ENCODE measurements around the gene ZNF618.

Gene ZNF618

GRCh38 chr9:114061292-114061691 is 185.2 kb downstream of the ZNF618 start:
- no peak for FAIRE-seq

DNA sequence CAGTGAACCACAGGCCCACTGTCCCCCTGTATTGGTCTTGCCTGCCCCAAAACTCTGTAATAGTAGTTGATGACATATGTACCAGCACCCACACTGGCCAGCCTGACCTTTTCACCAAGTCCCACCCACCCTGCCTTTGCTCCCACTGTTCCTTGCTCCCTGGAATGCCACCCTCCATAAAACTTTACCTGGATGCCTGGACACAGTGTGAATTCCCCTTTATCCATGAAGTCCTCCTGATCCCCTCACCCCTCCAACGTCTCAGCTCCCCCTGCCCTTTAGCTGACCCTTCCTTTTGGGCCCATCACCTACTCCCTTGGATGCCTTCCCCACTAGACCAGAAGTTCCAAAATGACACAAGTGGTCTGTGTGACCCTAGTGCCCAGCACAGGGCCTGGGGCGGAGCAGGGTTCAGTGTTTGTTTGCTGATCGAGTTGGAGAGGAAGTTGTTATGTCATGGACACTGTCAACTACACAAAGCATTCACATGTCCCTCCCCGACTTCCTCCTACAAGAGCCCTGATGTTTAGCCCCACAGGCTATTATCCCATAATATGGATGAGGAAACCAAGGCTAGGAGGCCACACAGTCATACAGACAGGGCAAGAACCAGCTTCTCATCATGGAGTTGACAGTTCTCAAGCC is 185.8 kb downstream of the ZNF618 start:
- FAIRE-seq, result no peak

DNA sequence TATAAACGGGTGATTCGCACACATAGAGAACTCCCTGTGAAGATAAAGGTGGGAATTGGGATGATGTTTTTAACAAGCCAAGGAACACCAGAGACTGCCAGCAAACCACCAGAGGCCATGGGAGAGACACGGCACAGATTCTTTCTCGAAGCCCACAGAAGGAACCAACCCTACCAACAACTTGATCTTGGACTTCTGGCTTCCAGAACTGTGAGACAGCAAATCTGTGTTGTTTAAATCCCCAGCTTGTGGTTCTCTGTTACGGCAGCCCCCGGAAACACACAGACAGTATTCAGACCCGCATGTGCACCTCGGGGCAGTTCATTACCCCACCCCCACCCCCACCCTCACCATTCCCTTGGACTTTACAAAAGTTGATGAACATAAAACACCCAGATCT is 189.2 kb downstream of the ZNF618 start:
- no peak for FAIRE-seq

- no peak for FAIRE-seq
Observed at GRCh38 chr9:114069476-114070187, 193.5 kb downstream of the ZNF618 start.

GRCh38 chr9:114070188-114071103 is 194.3 kb downstream of the ZNF618 start:
- FAIRE-seq, result no peak

DNA sequence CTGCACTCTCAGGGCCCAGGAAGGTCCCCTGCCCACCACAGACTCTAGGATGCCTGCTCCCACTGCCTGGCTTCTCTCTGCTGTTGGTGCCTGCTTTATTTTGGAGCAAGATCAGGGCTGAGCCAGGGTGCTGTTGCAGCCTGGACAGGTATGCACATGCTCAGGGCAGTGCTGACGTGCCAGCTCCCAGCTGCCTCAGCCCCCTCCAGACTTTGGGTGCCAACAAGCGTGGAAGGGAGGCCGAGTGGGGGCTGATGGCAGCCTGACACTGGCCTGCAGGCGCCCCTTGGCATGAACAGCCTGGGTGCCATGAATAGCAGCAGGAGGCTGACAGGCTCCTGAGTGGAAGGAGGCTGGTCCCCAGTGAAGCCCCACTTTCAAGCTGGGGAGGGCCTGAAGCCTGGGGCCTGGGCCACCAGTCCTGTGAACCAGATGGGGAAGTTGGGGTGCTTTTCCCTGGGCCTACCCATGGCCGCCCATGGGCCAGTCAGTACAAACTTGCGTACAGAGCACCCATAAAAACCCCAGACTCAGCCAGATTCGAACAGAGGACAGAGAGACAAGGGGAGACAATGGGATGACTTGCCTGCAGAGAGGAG is 195.2 kb downstream of the ZNF618 start:
- no peak for FAIRE-seq

- no peak for FAIRE-seq
Observed at GRCh38 chr9:114072184-114073140, 196.4 kb downstream of the ZNF618 start.

GRCh38 chr9:114075602-114076001 is 199.5 kb downstream of the ZNF618 start:
- no peak for FAIRE-seq

GRCh38 chr9:114076237-114077161 is 200.4 kb downstream of the ZNF618 start:
- no peak for FAIRE-seq

GRCh38 chr9:114077162-114077837 is 201.2 kb downstream of the ZNF618 start:
- no peak for FAIRE-seq

GRCh38 chr9:114078021-114078780 is 202.1 kb downstream of the ZNF618 start, which contains the start of gene AMBP:
AMBP (minus strand) TSS chr9:114078300; CDS start chr9:114078209, 91 bp downstream.
- FAIRE-seq, result no peak

GRCh38 chr9:114078781-114079156 is 202.7 kb downstream of the ZNF618 start:
- FAIRE-seq, result no peak

DNA sequence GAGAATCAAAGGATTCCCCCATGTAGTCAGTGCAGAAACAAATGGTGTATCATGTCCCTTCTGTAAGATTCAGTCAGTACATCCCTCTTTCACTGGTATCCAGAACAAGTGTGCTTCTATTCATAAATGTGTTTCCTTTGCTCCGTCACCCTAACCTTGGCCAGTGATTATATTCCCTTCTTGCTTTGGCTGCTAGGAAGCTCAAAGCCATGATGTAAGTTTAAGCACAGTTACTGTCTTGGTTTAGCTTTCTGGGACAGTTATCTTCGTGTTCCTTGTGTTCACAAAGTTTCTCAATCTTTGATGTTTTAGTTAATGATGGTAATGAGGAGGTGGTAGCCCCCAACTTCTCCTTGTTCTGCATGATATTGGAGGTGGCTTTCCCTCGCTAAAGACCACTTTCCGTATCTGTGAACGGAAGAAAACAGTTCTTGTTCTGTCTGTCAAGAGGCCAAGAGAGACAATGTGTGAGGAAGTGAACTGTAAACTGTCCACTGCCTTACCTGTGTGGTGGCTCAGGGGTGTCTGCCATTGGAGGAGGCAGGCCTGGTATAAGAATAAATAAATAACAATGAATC is 204.2 kb downstream of the ZNF618 start:
- FAIRE-seq, result no peak

GRCh38 chr9:114080773-114081440 is 204.8 kb downstream of the ZNF618 start:
- no peak for FAIRE-seq

- FAIRE-seq, result no peak
Observed at GRCh38 chr9:114081441-114082016, 205.4 kb downstream of the ZNF618 start.

DNA sequence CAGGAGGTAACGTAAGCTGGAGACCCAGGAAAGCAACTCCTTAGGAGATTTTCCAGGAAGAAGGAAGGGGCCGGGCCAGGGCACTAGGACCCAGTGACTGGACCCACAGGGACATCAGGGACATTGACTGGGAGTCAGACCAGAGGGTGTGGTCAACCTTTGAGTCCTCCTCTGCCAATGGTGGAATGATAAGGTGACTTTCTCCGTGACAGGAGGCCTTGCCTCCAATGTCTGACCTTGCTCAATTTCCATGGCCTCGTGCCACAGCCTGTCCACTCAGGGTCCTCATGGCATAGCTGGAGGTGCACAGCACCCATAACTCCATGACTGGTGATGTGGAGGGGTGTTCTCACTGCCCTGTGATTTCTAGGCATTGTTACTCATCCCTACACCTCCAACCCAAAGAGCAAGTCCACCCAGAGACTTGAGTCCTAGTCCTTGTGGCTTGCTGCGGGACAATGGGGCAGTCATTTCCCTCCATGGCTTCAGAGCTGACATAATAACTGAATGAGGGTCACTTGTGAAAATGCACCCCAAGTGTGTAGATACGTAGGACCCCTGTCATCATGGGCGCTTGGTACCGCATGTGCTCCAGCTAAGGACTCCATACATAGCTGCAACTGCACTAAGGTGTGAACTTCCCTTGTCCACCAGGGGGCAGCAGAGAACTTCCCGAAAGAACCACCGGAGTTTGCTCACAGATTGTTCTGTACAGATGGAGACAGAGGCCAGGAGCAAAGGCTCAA is 206.1 kb downstream of the ZNF618 start:
- FAIRE-seq, result no peak

All from colon (tissue), 2 donors.